HepG2 (cell line): ENCODE data around the gene HLA-F. TPM values are rescaled to one million over a fixed set of nuclear protein-coding genes. Genes with fewer than 3 reads are reported as not detected.

ENCODE experiments used
- AKAP8 ChIP-seq: sonication (generic); formaldehyde crosslinking; IDR thresholded peaks from 2 replicates; pipeline ENCODE4 v1.5.1; 2020; ENCODE audit warnings: mild to moderate bottlenecking, missing genetic modification reagents
- BHLHE40 ChIP-seq: IDR thresholded peaks from 2 replicates; pipeline ENCODE4 v1.6.1; 2011; ENCODE audit warnings: low read length, improper control_type of control experiment
- FOXC1 ChIP-seq: sonication (generic); formaldehyde crosslinking; IDR thresholded peaks from 2 replicates; pipeline ENCODE4 v1.8.0; 2022; ENCODE audit warnings: mild to moderate bottlenecking, missing genetic modification reagents, borderline replicate concordance
- KDM2A ChIP-seq: sonication (generic); formaldehyde crosslinking; IDR thresholded peaks from 2 replicates; pipeline ENCODE4 v1.4.0; 2020; ENCODE audit warnings: low read depth, missing genetic modification reagents, borderline replicate concordance
- KDM5B ChIP-seq: sonication (generic); formaldehyde crosslinking; IDR thresholded peaks from 2 replicates; pipeline ENCODE4 v1.4.0; 2020; ENCODE audit warnings: missing genetic modification reagents, mild to moderate bottlenecking, borderline replicate concordance
- KDM6A ChIP-seq: IDR thresholded peaks from 2 replicates; pipeline ENCODE4 v1.6.1; 2016; ENCODE audit warnings: low read depth
- KLF11 ChIP-seq: IDR thresholded peaks from 2 replicates; pipeline ENCODE4 v1.6.1; 2016; ENCODE audit warnings: missing compliant biosample characterization
- KLF15 ChIP-seq: sonication (generic); formaldehyde crosslinking; IDR thresholded peaks from 2 replicates; pipeline ENCODE4 v1.8.1; 2023; ENCODE audit warnings: borderline replicate concordance, mild to moderate bottlenecking, inconsistent platforms, missing genetic modification reagents, mixed read lengths
- KMT2A ChIP-seq: sonication (generic); formaldehyde crosslinking; IDR thresholded peaks from 2 replicates; pipeline ENCODE4 v1.4.0; 2020; ENCODE audit warnings: missing genetic modification reagents
- MEF2D ChIP-seq: sonication (generic); formaldehyde crosslinking; IDR thresholded peaks from 2 replicates; pipeline ENCODE4 v1.5.1; 2020; ENCODE audit warnings: mild to moderate bottlenecking, missing genetic modification reagents
- MTA1 ChIP-seq: sonication (generic); formaldehyde crosslinking; IDR thresholded peaks from 2 replicates; pipeline ENCODE4 v1.4.0; 2020; ENCODE audit warnings: missing genetic modification reagents, mild to moderate bottlenecking, borderline replicate concordance
- MXD4 ChIP-seq: IDR thresholded peaks from 2 replicates; pipeline ENCODE4 v1.6.1; 2016; ENCODE audit warnings: mild to moderate bottlenecking, missing biosample characterization, missing genetic modification reagents
- NAIF1 ChIP-seq: sonication (generic); formaldehyde crosslinking; IDR thresholded peaks from 2 replicates; pipeline ENCODE4 v1.5.0; 2020; ENCODE audit warnings: mild to moderate bottlenecking, missing genetic modification reagents, borderline replicate concordance
- NFE2L1 ChIP-seq: sonication (generic); formaldehyde crosslinking; IDR thresholded peaks from 2 replicates; pipeline ENCODE4 v1.4.0; 2020; ENCODE audit warnings: missing genetic modification reagents, mild to moderate bottlenecking, borderline replicate concordance
- SAP130 ChIP-seq: IDR thresholded peaks from 2 replicates; pipeline ENCODE4 v1.6.1; 2016; ENCODE audit warnings: low read depth
- SRSF1 ChIP-seq: fragments of 200-400 bp; formaldehyde crosslinking; optimal IDR thresholded peaks from 2 replicates; pipeline ENCODE3; 2017; ENCODE audit warnings: mild to moderate bottlenecking, low read depth, low read length, moderate library complexity
- XRCC5 ChIP-seq: fragments of 200-400 bp; formaldehyde crosslinking; optimal IDR thresholded peaks from 2 replicates; pipeline ENCODE3; 2017; ENCODE audit warnings: mild to moderate bottlenecking, low read length
- polyA plus RNA-seq, 8 experiments: library from polyadenylated mRNA; depleted of rRNA in 3 of 8; stranded (reverse) in 7 of 8; unstranded in 1 of 8; fragments of >200 nt; fragmentation: Illumina TruSeq in 4 of 8; extraction: Trizol in 4 of 8; gene quantifications; 2 replicates each; pipeline versions ENCODE4 v1.2.1 to v1.2.3, GENCODE V29; 2011 to 2016; ENCODE audit warnings: low read depth in 4 of 8, missing spikeins in 1 of 8, mixed read lengths in 1 of 8; ENCODE audit not compliant: insufficient read depth in 1 of 8
- total RNA-seq, 5 experiments: library from RNA; depleted of rRNA; stranded (reverse); fragments of >200 nt; fragmentation: Illumina TruSeq; extraction: Trizol; gene quantifications; 2 replicates each; pipeline ENCODE4 v1.2.3, GENCODE V29; 2016; ENCODE audit warnings: low read depth in 1 of 5
- TF ChIP-seq, protein P1 (sequence below): sonication (generic); formaldehyde crosslinking; IDR thresholded peaks from 2 replicates; pipeline ENCODE4 v1.5.0; 2020; ENCODE audit warnings: mild to moderate bottlenecking, missing genetic modification reagents
- TF ChIP-seq, protein P2 (sequence below): sonication (generic); formaldehyde crosslinking; IDR thresholded peaks from 2 replicates; pipeline ENCODE4 v1.4.0; 2020; ENCODE audit warnings: missing genetic modification reagents
- TF ChIP-seq, protein P3 (sequence below): sonication (generic); formaldehyde crosslinking; IDR thresholded peaks from 2 replicates; pipeline ENCODE4 v1.4.0; 2020; ENCODE audit warnings: missing genetic modification reagents, mild to moderate bottlenecking, borderline replicate concordance

HLA-F gene
- total and polyA plus RNA-seq, 2 of the 13 experiments (the other 11 are each of a cell fraction or from before 2014, with no cell fraction given): 6.0 to 6.1 TPM

DNA sequence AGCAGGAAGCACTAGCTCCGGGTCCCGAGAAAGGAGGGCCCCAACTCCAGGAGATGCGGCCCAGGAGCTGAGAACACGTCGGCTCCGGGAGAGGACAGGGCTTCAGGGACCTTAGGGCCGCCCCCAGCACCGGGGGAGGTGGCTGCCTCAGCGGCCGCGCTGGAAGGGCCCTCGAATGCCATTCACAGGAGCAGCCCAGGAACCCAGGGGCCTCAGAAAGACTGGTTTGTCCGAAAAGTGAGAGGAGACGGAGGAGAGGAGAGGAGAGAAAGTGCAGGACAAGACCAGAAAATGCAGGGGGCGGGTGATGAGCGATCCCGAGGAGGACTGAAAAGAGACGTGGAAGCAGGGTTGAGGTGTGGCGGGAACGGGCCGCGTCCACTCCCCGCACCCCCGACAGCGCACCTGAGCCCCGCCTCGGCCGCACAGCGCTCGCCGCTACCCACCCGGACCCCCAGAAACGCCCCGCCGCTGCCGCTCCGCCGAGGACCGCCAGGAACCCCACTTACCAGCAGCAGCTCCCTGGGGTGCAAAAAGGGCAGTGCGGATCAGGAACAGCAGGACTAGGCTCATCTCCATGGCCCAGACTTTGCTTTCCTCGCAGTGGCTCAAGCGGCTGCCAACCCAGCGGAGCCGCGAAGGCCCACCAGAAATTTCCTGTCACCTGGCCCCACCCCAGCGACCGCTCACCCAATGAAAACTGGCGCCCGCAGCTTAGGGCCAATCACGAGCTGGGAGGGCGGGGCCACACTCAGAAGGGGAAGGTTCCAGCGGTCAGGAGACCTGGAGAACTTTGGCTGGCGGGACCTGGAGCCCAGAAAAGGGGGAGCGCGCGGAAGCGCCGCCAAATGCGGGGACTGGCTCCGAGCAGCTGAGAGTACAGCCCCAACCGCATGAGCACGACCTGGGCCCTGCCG, 25.4 kb downstream of the HLA-F start (continued):
- TF ChIP-seq, protein P1, sequence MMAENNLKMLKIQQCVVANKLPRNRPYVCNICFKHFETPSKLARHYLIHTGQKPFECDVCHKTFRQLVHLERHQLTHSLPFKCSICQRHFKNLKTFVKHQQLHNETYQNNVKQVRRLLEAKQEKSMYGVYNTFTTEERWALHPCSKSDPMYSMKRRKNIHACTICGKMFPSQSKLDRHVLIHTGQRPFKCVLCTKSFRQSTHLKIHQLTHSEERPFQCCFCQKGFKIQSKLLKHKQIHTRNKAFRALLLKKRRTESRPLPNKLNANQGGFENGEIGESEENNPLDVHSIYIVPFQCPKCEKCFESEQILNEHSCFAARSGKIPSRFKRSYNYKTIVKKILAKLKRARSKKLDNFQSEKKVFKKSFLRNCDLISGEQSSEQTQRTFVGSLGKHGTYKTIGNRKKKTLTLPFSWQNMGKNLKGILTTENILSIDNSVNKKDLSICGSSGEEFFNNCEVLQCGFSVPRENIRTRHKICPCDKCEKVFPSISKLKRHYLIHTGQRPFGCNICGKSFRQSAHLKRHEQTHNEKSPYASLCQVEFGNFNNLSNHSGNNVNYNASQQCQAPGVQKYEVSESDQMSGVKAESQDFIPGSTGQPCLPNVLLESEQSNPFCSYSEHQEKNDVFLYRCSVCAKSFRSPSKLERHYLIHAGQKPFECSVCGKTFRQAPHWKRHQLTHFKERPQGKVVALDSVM: peak; percentile 26; the same call in 1 of the 2 replicates
- peak; percentile 83 for TF ChIP-seq SAP130 (CRISPR knock-in tag)
- no peak for TF ChIP-seq BHLHE40
- TF ChIP-seq KDM5B (CRISPR knock-in tag): peak; percentile 88; the same call in 1 of the 2 replicates
- TF ChIP-seq NFE2L1 (CRISPR knock-in tag): no peak
- TF ChIP-seq MXD4 (CRISPR knock-in tag): no peak
- TF ChIP-seq, protein P2, sequence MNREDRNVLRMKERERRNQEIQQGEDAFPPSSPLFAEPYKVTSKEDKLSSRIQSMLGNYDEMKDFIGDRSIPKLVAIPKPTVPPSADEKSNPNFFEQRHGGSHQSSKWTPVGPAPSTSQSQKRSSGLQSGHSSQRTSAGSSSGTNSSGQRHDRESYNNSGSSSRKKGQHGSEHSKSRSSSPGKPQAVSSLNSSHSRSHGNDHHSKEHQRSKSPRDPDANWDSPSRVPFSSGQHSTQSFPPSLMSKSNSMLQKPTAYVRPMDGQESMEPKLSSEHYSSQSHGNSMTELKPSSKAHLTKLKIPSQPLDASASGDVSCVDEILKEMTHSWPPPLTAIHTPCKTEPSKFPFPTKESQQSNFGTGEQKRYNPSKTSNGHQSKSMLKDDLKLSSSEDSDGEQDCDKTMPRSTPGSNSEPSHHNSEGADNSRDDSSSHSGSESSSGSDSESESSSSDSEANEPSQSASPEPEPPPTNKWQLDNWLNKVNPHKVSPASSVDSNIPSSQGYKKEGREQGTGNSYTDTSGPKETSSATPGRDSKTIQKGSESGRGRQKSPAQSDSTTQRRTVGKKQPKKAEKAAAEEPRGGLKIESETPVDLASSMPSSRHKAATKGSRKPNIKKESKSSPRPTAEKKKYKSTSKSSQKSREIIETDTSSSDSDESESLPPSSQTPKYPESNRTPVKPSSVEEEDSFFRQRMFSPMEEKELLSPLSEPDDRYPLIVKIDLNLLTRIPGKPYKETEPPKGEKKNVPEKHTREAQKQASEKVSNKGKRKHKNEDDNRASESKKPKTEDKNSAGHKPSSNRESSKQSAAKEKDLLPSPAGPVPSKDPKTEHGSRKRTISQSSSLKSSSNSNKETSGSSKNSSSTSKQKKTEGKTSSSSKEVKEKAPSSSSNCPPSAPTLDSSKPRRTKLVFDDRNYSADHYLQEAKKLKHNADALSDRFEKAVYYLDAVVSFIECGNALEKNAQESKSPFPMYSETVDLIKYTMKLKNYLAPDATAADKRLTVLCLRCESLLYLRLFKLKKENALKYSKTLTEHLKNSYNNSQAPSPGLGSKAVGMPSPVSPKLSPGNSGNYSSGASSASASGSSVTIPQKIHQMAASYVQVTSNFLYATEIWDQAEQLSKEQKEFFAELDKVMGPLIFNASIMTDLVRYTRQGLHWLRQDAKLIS (CRISPR knock-in tag): no peak
- TF ChIP-seq, protein P3, sequence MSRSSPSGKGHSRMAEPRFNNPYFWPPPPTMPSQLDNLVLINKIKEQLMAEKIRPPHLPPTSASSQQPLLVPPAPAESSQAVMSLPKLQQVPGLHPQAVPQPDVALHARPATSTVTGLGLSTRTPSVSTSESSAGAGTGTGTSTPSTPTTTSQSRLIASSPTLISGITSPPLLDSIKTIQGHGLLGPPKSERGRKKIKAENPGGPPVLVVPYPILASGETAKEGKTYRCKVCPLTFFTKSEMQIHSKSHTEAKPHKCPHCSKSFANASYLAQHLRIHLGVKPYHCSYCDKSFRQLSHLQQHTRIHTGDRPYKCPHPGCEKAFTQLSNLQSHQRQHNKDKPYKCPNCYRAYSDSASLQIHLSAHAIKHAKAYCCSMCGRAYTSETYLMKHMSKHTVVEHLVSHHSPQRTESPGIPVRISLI (CRISPR knock-in tag): no peak
- peak; percentile 51 for TF ChIP-seq XRCC5
- TF ChIP-seq KLF11 (CRISPR knock-in tag): 0 out of 2 replicates have a peak, but pooled peaks have one; percentile 29
- no peak for TF ChIP-seq SRSF1
- no peak for TF ChIP-seq AKAP8 (CRISPR knock-in tag)
- TF ChIP-seq KDM2A: peak; percentile 32; the same call in 1 of the 2 replicates
- TF ChIP-seq MEF2D: peak; percentile 47; the same call in 1 of the 2 replicates
- 0 out of 2 replicates have a peak, but pooled peaks have one; percentile 21 for TF ChIP-seq MTA1 (CRISPR knock-in tag)
- TF ChIP-seq KLF15: no peak
- peak; percentile 44; the same call in 1 of the 2 replicates for TF ChIP-seq FOXC1 (CRISPR knock-in tag)
- no peak for TF ChIP-seq KDM6A (CRISPR knock-in tag)
- peak; percentile 79; the same call in 1 of the 2 replicates for TF ChIP-seq NAIF1
- 0 out of 2 replicates have a peak, but pooled peaks have one; percentile 47 for TF ChIP-seq KMT2A (CRISPR knock-in tag)
